K562 (cell line): ENCODE measurements around the gene WNT7A. TPM values are rescaled to one million over a fixed set of nuclear protein-coding genes. Genes with fewer than 3 reads are reported as not detected.
A peak's percentile ranks its signal among the peaks of the same experiment; 100 is the strongest.

Experiments
- ATAC-seq: fragments of 200-7000 bp; cut with Tn5 transposase; 3 replicates; pipeline ENCODE4 v1.9.1; 2020; ENCODE audit warnings: moderate library complexity
- BruUV-seq: library from RNA; stranded (reverse); fragments of 400-500 nt; replicated peaks from 2 replicates; lab custom pipeline; 2021; lab: Mats Ljungman, UMichigan
- CTCF ChIA-PET: fragments of 300-600 bp; formaldehyde crosslinking; extraction: SDS; loops from one replicate; lab custom pipeline; 2021; ENCODE audit warnings: low intra/inter-chr PET ratio; lab: Yijun Ruan, JAX
- POLR2A ChIA-PET: fragments of 300-600, 350-650 bp; sonication (Branson Sonifier 250); formaldehyde crosslinking; extraction: SDS; loops from one replicate; lab custom pipeline; 2021; ENCODE audit warnings: antibody characterized with exemption, inconsistent platforms; lab: Yijun Ruan, JAX
- DNase-seq, 4 experiments: peaks; one replicate each; pipeline versions ENCODE4 v3.0.0 to v3.0.0-alpha.2; 2011 to 2018; ENCODE audit warnings: low spot score in 3 of 4, mixed read lengths in 3 of 4; ENCODE audit errors: extremely low read depth in 1 of 4
- FAIRE-seq: peaks from 2 replicates; lab custom pipeline; 2011; peaks lifted over from hg19 to GRCh38; lab: Jason Lieb, UNC
- H2AFZ ChIP-seq: 2 replicates; pipeline ENCODE4 v1.6.0; 2011; ENCODE audit warnings: low read depth, low read length, control low read depth, inconsistent platforms
- H3K27ac ChIP-seq: fragments of 200-600 bp; 3 replicates; pipeline ENCODE4 v1.8.0; 2011; ENCODE audit warnings: low read depth, mild to moderate bottlenecking, control low read depth, inconsistent platforms, low read length, moderate library complexity, mixed read lengths; ENCODE audit errors: extremely low read depth
- H3K27me3 ChIP-seq, 2 experiments: fragments of 300-600 bp in 1 of 2; 2 replicates in 1 of 2; 3 replicates in 1 of 2; pipeline versions ENCODE4 v1.6.0 to v1.8.0; 2011; ENCODE audit warnings: inconsistent platforms in 2 of 2, low read length in 2 of 2, mild to moderate bottlenecking in 1 of 2, mixed read lengths in 1 of 2, moderate library complexity in 1 of 2; ENCODE audit not compliant: control insufficient read depth in 2 of 2, insufficient read depth in 2 of 2
- H3K36me3 ChIP-seq: fragments of 300-600 bp; 3 replicates; pipeline ENCODE4 v1.8.0; 2011; ENCODE audit warnings: mild to moderate bottlenecking, low read length, inconsistent platforms; ENCODE audit not compliant: control insufficient read depth, insufficient read depth
- H3K4me1 ChIP-seq, 2 experiments: fragments of 200-600 bp in 1 of 2; replicated peaks in 1 of 2; 2 replicates in 1 of 2; 3 replicates in 1 of 2; pipeline versions ENCODE4 v1.5.1 to v1.8.0; 2011; ENCODE audit warnings: inconsistent platforms in 2 of 2, low read length in 2 of 2, mild to moderate bottlenecking in 1 of 2, mixed read lengths in 1 of 2, moderate library complexity in 1 of 2; ENCODE audit not compliant: control insufficient read depth in 2 of 2, insufficient read depth in 2 of 2
- H3K4me2 ChIP-seq: 2 replicates; pipeline ENCODE4 v1.6.1; 2011; ENCODE audit warnings: low read length, control low read depth, inconsistent platforms, mixed read lengths; ENCODE audit not compliant: insufficient read depth
- H3K4me3 ChIP-seq: fragments of 200-600 bp; sonication (generic), shearing (Covaris generic); 2 replicates; pipeline ENCODE4 v1.5.1; 2016; ENCODE audit warnings: control low read depth, inconsistent platforms
- H3K79me2 ChIP-seq: fragments of 200-600 bp; 3 replicates; pipeline ENCODE4 v1.8.0; 2011; ENCODE audit warnings: low read length, inconsistent platforms; ENCODE audit not compliant: control insufficient read depth, insufficient read depth
- H3K9ac ChIP-seq, 2 experiments: 2 replicates each; pipeline versions ENCODE4 v1.6.0 to v1.6.1; 2011; ENCODE audit warnings: low read depth in 2 of 2, low read length in 2 of 2, control low read depth in 1 of 2, inconsistent platforms in 1 of 2, mild to moderate bottlenecking in 1 of 2, mixed read lengths in 1 of 2; ENCODE audit not compliant: insufficient read depth in 1 of 2
- H3K9me1 ChIP-seq: one replicate; pipeline ENCODE4 v1.6.0; 2011; ENCODE audit warnings: inconsistent platforms, mild to moderate bottlenecking, low read length, moderate library complexity; ENCODE audit not compliant: control insufficient read depth, insufficient read depth
- H3K9me3 ChIP-seq: replicated peaks from 2 replicates; pipeline ENCODE4 v1.5.1; 2011; ENCODE audit warnings: low read depth, low read length, inconsistent platforms; ENCODE audit not compliant: control insufficient read depth, insufficient read depth
- H4K20me1 ChIP-seq: replicated peaks from 2 replicates; pipeline ENCODE4 v1.6.1; 2011; ENCODE audit warnings: low read length, inconsistent platforms, mixed read lengths; ENCODE audit not compliant: control insufficient read depth, insufficient read depth
- GATA2 ChIP-seq: sonication (generic); formaldehyde crosslinking; IDR thresholded peaks from 2 replicates; pipeline ENCODE4 v1.4.0; 2020; ENCODE audit warnings: mild to moderate bottlenecking, missing genetic modification reagents
- NR4A1 ChIP-seq, 2 experiments: fragments of 250-450 bp in 1 of 2; fragments of 450-650 bp in 1 of 2; sonication (Bioruptor Pico) in 1 of 2; IDR thresholded peaks; 2 replicates each; pipeline versions ENCODE4 v1.4.0 to v1.6.1; 2016 to 2020; ENCODE audit warnings: mild to moderate bottlenecking in 2 of 2, missing compliant biosample characterization in 1 of 2, missing genetic modification characterization in 1 of 2, moderate library complexity in 1 of 2
- ZNF253 ChIP-seq: fragments of 250-450 bp; sonication (Bioruptor Pico); conservative IDR thresholded peaks from 2 replicates; pipeline ENCODE4 v1.6.1; 2021; ENCODE audit warnings: mild to moderate bottlenecking
- WGBS: fragments of 100-300 bp; shearing (Covaris generic); methylation state at CpG from one replicate; pipeline ENCODE4 v1.1.6; 2016; ENCODE audit warnings: low coverage, mixed read lengths; ENCODE audit not compliant: insufficient coverage; ENCODE audit errors: missing lambda C conversion rate; 5-methylcytosine and 5-hydroxymethylcytosine counted together
- in situ Hi-C: fragments of 300-500 bp; cut with MboI; formaldehyde crosslinking; loops from 4 replicates; pipeline ENCODE4 v1.15.0; 2018; ENCODE audit warnings: inconsistent platforms, mixed read lengths
- intact Hi-C: fragments of 100-400 bp; cut with micrococcal nuclease; formaldehyde crosslinking; loops from 2 replicates; pipeline ENCODE4 v1.14.2; 2022
- polyA plus RNA-seq, 8 experiments: library from polyadenylated mRNA; depleted of rRNA in 4 of 8; stranded (reverse) in 5 of 8; unstranded in 3 of 8; fragments of >200 nt; fragmentation: Nextera tagmentation in 2 of 8; fragmentation: Illumina TruSeq in 1 of 8; extraction: Ambion mirVana in 2 of 8; extraction: Trizol in 1 of 8; gene quantifications; 2 replicates each; pipeline versions ENCODE4 v1.2.1 to v1.2.3, GENCODE V29; 2011 to 2014; ENCODE audit warnings: inconsistent platforms in 1 of 8, missing spikeins in 1 of 8
- total RNA-seq, 7 experiments: library from RNA; depleted of rRNA in 6 of 7; stranded (reverse); fragments of >200 nt in 6 of 7; fragmentation: Illumina TruSeq in 2 of 7; extraction: Trizol in 2 of 7; gene quantifications; 2 replicates each; pipeline versions ENCODE4 v1.2.1 to v1.2.3, GENCODE V29; 2011 to 2021; ENCODE audit warnings: low replicate concordance in 1 of 7

The WNT7A gene
- total and polyA plus RNA-seq, 9 of the 15 experiments (the other 6 are each of a cell fraction or from before 2014, with no cell fraction given): 0.03 TPM; not detected in 8

DNA sequence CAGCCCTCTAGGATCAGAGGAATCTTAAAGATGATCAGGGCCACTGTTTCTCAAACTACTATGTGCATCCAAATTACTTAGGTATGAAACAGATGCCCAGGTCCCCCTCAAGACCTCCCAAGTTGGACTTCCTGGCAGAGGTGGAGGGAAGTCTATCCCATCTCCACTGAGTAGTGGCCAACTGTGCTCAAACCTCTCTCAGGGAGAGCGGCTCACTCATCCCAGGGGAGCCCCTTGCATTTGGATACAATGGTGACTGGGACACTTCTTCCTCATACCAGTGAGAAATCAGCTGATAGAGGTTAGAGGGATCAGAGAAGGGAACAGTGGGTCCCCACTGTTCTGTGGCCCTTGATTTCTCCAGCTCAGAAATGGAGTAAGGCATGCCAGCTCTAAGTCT lies 8.7 kb upstream of the WNT7A start:
- no peak overlapping the region for H3K4me3 ChIP-seq
- no peaks in the 10 kb centered on the region for H3K9me1 ChIP-seq
- FAIRE-seq (no peak), ATAC-seq (no peak)
- intact Hi-C loops: no loop called here
- no peaks in the 10 kb centered on the region for H4K20me1 ChIP-seq
- peaks cover 0 to 10% of the 10 kb centered on the region in 2 experiments; a peak in 2 of 5 replicates for H3K27me3 ChIP-seq
- BruUV-seq: no TSS peak
- peaks cover 9 to 18% of the 10 kb centered on the region in 2 experiments for H3K4me1 ChIP-seq
- no peaks in the 10 kb centered on the region for H3K9me3 ChIP-seq
- TF ChIP-seq GATA2 (CRISPR knock-in tag): no peak
- TF ChIP-seq NR4A1 (CRISPR knock-in tag; IDR thresholded peaks at IDR 0.05): no peak
- TF ChIP-seq NR4A1 (tag; IDR thresholded peaks at IDR 0.05): 0 out of 2 replicates have a peak, but pooled peaks have one; percentile 62
- TF ChIP-seq ZNF253 (CRISPR knock-in tag): no peak
- TF ChIP-seq, all 486 proteins: peak for 1
- H3K27ac ChIP-seq: no peak overlapping the region
- ChIA-PET POLR2A (interaction anchor here (0.5 to 0.7 kb wide), 2 partner anchors 305 to 884 kb away, joined by 3 read pairs; no protein-coding TSS in a partner anchor), CTCF (no interaction called here)
- 31% methylated on average over 1 of the region's 1 CpG for WGBS
- no peak overlapping the region for H3K4me2 ChIP-seq
- no peaks in the 10 kb centered on the region for H3K36me3 ChIP-seq
- in situ Hi-C loops: loop anchor here (5.0 to 10.0 kb wide), 2 partner anchors 236 to 394 kb away; no protein-coding TSS in a partner anchor
- H2AFZ ChIP-seq: no peak overlapping the region
- DNase-seq: no peak
- no peak overlapping the region for H3K9ac ChIP-seq
- H3K79me2 ChIP-seq: no peaks in the 10 kb centered on the region
